Measurements from ENCODE around the gene FAM193A.

- TF ChIP-seq, protein P1, sequence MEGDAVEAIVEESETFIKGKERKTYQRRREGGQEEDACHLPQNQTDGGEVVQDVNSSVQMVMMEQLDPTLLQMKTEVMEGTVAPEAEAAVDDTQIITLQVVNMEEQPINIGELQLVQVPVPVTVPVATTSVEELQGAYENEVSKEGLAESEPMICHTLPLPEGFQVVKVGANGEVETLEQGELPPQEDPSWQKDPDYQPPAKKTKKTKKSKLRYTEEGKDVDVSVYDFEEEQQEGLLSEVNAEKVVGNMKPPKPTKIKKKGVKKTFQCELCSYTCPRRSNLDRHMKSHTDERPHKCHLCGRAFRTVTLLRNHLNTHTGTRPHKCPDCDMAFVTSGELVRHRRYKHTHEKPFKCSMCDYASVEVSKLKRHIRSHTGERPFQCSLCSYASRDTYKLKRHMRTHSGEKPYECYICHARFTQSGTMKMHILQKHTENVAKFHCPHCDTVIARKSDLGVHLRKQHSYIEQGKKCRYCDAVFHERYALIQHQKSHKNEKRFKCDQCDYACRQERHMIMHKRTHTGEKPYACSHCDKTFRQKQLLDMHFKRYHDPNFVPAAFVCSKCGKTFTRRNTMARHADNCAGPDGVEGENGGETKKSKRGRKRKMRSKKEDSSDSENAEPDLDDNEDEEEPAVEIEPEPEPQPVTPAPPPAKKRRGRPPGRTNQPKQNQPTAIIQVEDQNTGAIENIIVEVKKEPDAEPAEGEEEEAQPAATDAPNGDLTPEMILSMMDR (IDR thresholded peaks at IDR 0.05; ENCODE audit: low read length): no peak
- no peak for TF ChIP-seq EZH2 (IDR thresholded peaks at IDR 0.05; ENCODE audit: borderline replicate concordance, low read length)
Observed at GRCh38 chr4:2652415-2653160, 116.1 kb downstream of the FAM193A start.

All from OCI-LY1 (cell line).